Activated CD8-positive, alpha-beta memory T cell treated with anti-CD3 and anti-CD28 coated beads for 1 hour (primary cell): ENCODE results near the gene ANKRD34B.
"Not testable (repeated sequence)": the region's sequence is repeated elsewhere in the genome, so short reads cannot be mapped to it uniquely, and the experiment has no call there.

Experiments
- DNase-seq, 2 donors: peaks; one replicate each; pipeline ENCODE4 v3.0.0-alpha.2; 2020; ENCODE audit warnings: low read depth in 1 of 2; ENCODE audit errors: extremely low read depth in 1 of 2

Gene ANKRD34B

DNA sequence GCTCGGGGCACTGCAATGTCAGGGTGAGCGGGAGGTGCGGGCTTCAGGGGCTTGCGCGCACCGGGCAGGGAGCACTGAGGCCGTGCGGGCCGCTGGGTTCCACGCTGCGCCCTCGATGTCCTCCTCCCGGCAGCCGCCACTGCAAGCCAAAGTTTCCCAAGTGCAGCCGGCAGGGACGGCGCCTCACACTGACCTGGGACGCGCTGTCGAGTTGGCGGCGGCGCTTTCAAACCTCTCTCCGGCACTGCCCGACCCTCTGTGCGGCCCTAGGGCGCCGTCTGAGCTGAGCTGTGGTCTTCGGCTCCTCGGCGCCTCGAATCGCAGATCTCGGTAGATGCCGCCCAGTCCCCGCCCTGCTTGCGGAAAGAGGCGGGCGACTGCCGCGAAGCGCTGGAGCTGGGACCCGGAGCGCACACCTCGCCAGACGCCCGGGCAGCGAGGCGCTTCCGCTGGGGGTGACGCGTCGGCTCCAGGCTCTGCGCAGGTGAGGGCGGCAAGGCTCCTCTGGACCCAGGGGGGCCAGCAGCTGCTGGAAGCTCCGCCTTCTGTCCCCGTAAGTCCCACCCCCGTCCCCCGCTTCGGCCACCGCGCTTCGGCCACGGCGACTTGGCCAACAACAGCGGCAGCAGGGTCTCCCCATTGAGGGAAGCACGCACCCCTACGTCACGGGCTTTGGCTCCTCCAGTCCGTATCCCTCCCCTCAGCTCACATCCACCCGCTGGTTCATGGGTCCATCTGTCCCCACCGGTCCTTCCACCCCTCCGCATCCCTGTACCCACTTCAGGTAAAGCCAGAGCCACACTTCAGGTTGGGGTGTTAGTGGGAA is at the start of gene ANKRD34B:
TSS of gene ANKRD34B (minus strand) at position 320 of the 826 bp plus-strand sequence. CDS start 10,261 bp downstream, outside the sequence.
- DNase-seq, result no peak

GRCh38 chr5:80619086-80619485 is 49.0 kb upstream of the ANKRD34B start:
- no peak for DNase-seq

DNA sequence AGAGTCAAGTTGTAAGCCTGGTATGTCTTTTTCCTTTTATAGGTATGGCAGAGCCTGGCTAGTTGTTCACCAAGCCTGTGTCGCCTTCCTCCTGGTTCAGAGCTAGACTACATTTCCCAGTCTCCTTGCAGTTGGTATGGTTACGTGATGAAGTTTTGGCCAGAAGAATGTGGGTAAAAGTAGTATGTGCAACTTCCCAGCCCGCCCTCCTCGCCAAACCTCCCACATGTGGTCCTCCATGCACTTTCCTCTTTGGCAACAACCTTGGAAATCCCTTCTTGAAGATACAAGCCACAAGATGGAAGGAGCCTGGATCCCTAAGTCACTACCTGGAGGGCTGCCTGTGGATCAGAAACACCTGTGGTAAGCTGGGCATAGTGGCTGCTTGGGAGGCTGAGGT is 48.4 kb upstream of the ANKRD34B start:
- DNase-seq, result no peak

DNA sequence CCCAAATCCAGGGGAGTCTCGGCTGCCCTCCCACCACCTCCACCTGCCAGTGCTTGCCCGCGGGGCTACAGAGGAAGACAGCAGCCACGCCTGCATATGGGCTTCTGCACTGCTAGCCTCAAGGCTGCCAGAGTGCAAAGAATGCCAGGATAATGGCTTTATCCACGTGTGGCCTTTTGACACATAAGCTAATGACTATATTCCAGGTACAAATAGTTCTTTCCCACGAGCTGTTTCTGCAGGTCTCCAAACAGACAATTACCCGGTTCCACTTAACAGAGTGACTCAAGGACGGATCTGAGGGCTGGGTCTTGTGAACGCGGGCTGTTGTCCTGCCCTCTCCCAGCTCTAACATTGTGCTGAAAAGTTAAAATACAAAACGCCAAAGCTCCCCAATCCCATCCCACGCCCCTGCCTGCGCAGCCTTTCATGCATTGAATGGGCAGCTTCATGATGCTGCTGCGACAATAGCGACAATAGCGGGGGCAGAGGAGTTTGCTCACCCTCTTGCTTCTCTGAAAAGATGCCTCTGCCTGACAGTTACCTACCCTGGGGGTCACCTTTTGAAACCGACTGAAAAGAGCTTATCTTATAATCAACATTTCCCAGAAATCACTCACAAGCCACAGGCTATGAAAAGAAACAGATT is 45.3 kb upstream of the ANKRD34B start:
- no peak for DNase-seq

GRCh38 chr5:80609692-80610091 is 39.6 kb upstream of the ANKRD34B start:
- no peak for DNase-seq

GRCh38 chr5:80608731-80609130 is 38.7 kb upstream of the ANKRD34B start:
- no peak for DNase-seq

DNA sequence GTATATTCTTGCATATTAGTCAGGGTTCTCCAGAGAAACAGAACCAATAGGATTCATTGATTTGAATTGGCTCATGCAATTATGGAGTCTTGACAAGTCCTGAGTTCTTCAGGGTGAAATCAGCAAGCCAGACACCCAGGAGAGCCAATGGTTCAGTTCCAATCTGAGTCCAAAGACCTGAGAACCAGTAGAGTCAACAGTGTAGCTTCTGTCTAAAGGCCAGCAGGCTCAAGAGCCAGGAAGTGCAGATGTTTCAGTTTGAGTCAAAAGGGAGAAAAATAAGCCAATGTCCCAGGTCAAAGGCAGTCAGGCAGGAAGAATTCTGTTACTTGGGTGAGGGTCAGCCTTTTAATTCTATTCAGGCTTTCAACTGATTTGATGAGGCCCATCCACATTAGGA is 37.8 kb upstream of the ANKRD34B start:
- DNase-seq, result no peak

- DNase-seq, result no peak
Measured at GRCh38 chr5:80607343-80607742, 37.3 kb upstream of the ANKRD34B start.

DNA sequence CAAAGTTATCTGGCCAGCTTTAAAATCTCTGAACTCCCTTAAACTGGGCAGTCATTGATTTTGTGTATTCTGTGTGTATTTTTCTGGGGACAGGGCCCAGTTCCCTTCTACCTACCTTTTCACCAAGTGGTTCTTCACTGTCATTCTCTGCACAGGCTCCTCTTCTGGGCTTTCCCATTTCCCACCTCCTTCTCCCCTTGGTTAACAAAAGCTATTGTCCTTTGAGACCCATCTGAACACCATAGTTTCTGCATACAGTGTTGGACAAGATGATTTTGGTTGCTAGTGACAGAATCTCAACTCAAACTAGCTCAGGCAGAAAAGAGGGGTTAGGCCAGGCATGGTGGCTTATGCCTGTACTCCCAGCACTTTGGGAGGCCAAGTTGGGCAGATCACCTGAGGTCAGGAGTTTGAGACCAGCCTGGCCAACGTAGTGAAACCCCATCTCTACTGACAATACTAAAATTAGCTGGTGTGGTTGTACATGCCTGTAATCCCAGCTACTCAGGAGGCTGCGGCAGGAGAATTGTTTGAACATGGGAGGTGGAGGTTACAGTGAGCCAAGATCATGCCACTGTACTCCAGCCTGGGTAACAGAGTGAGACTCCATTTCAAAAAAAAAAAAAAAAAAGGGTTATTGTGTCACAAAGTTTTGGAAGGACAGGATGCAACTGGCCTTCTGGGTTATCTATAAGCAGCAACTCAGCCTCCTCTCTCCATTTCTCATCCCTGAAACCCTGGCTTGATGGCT is 31.0 kb upstream of the ANKRD34B start:
- DNase-seq, result no peak

DNA sequence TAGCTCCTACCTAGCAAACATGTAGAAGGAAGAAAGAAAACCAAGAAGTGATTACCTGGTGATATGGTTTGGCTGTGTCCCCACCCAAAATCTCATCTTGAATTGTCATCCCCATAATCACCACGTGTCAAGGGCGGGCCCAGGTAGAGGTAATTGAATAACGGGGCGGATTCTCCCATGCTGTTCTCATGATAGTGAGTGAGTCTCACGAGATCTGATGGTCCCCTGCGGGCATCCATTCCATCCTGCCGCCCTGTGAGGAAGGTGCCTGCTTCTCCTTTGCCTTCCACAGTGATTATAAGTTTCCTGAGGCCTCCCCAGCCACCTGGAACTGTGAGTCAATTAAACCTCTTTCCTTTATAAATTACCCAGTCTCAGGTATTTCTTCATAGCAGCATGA is 27.4 kb upstream of the ANKRD34B start:
- DNase-seq, result no peak

GRCh38 chr5:80594810-80595209 is 24.7 kb upstream of the ANKRD34B start:
- DNase-seq, result no peak

DNA sequence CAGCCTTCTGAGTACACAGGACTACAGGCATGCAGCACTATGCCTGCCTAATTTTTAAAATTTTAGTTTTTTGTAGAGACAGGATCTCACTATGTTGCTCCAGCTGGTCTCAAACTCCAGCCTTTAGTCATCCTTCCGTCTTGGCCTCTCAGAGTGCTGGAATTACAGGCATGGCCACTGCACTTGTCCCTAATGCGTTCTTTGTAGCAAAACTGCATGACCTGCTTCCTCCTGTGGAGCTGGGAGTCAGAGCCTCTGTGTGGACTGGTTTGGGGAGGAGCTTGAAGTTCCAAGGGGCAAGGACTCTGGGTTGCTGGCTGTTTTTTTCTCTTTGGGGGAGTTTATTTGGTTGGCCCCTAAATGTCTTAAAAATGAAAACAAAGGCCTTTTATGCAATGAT is 22.7 kb upstream of the ANKRD34B start:
- no peak for DNase-seq

GRCh38 chr5:80592105-80592504 is 22.0 kb upstream of the ANKRD34B start:
- DNase-seq, result no peak

- no peak for DNase-seq
Measured at GRCh38 chr5:80591352-80591751, 21.3 kb upstream of the ANKRD34B start.

DNA sequence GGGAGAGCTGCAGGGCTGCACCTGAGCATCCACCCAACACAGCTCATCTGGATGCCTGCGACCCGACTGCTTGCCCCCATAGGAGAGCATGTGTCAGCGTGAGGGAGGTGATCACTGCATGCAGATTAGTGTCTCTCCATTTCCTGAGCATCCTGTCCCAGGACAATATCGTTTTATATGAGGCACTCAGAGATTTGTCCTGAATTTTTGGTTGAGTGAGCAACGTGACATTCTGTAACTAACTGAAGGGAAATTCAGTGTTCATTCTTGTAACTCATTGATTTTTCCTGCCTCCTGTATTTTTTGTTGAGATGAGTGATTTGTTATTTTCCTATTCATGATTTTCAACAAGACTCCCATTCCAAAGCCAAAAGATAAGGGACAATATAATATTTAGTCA is 20.7 kb upstream of the ANKRD34B start:
- DNase-seq, result no peak

DNA sequence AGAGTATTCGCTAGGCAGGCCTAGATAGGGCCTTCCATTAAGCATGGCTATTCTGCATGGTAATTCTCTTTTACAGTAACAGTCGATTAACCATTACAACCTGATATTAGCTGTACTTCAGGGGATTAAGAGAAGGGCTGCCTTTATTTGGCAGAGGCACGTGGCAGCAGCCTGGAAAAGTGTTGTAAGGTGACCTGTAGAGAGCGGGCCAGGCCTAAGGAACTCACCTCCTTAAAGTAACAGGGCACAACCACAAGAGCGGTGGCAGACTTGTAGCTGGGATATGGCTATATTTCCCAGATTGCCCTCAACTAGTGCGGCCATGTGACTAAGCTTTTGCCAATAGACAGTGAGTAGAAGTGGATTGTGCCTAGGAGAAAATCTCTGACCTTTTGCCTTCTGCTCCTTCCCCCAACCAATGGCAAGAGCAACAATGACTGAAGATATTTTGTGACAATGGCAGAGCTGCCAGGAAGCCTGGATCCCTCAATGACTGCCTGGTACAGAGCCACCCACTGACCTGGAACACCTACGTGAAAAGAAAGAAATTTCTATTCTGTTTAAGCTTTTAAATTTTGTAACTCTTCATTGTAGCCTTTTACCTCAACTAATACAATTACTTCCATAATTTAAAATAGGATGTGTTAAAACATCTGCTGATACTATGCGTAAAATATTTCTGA is 18.9 kb upstream of the ANKRD34B start:
- no peak for DNase-seq

DNA sequence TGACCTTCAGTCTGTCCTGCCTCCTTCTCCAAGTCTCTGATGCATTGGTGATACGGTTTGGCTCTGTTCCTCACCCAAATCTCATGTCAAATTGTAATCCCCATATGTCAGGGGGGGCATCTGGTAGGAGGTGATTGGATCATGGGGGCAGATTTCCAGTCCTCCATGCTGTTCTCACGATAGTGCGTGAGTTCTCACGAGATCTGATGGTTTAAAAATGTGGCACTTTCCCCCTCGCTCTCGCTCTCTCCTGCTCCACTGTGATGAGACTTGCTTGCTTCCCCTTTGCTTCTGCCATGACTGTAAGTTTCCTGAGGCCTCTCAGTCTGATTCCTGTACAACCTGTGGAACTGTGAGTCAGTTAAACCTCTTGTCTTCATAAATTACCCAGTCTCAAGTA is 14.7 kb upstream of the ANKRD34B start:
- no peak for DNase-seq

- DNase-seq, result not testable (repeated sequence)
Measured at GRCh38 chr5:80580291-80580690, 10.2 kb upstream of the ANKRD34B start.

DNA sequence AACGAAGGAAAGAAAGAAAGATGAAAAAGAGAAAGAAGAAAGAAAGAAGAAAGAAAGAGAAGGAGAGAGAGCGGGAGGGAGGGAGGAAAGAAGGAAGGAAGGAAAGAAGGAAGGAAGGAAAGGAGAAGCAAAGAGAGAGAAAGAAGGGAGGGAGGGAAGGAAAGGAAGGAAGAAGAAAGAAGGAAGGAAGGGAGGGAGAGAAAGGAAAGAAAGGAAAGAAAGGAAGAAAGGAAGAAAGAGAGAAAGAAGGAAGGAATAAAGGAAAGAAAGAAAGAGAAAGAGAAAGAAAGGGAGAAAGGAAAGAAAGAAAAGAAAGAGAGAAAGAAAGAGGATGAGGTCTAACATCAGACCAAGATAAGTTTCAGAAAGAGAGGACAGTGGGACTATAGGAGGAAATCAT is 9.0 kb upstream of the ANKRD34B start:
- DNase-seq, result no peak

- DNase-seq, result no peak
Measured at GRCh38 chr5:80577707-80578106, 7.6 kb upstream of the ANKRD34B start.

DNA sequence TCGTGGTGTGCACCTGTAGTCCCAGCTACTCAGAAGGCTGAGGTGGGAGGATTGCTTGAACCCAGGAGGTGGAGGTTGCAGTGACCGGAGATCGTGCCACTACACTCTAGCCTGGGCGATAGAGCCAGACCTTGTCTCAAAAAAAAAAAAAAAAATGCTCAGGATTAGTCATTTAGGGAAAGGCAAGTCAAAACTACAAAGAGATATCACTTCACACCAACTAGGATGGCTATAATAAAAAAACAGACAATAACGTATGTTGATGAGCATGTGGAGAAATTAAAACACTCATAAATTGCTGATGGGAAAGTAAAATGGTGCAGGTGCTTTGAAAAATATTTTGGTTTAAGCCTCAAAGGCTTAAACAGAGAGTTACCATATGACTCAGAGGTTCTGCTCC is 6.3 kb upstream of the ANKRD34B start:
- DNase-seq, result no peak
